ENCODE data around the gene LCN1. TPM values are rescaled to one million over a fixed set of nuclear protein-coding genes. Genes with fewer than 3 reads are reported as not detected.
A peak's percentile ranks its signal among the peaks of the same experiment; 100 is the strongest.

LCN1 gene
- total RNA-seq, 2 donors from 2014 or later: not detected

GRCh38 chr9:135476561-135477355 is 44.5 kb upstream of the LCN1 start:
- Histone ChIP-seq H3K27me3 (replicated peaks; ENCODE audit: insufficient read depth) (no peaks in the 10 kb centered on the region), H3K4me1 (ENCODE audit: control insufficient read depth in 1 of 2, low read depth in 2 of 2) (peaks cover 5 to 17% of the 10 kb centered on the region in 2 donors), H3K9me3 (no peaks in the 10 kb centered on the region), H3K36me3 (no peaks in the 10 kb centered on the region), H3K27ac (no peak overlapping the region), H3K4me3 (no peak overlapping the region)
- ATAC-seq (ENCODE audit: insufficient number of reproducible peaks, low FRiP score, low read depth): no peak
- DNase-seq (ENCODE audit: low spot score): no peak
- TF ChIP-seq CTCF (IDR thresholded peaks at IDR 0.05): no peak

GRCh38 chr9:135478191-135478590 is 43.0 kb upstream of the LCN1 start:
- H3K27ac ChIP-seq: no peak overlapping the region
- no peak for TF ChIP-seq CTCF (IDR thresholded peaks at IDR 0.05)
- no peaks in the 10 kb centered on the region for H3K36me3 ChIP-seq
- H3K27me3 ChIP-seq (replicated peaks; ENCODE audit: insufficient read depth): no peaks in the 10 kb centered on the region
- ATAC-seq (ENCODE audit: insufficient number of reproducible peaks, low FRiP score, low read depth): no peak
- no peak for DNase-seq (ENCODE audit: low spot score)
- H3K4me1 ChIP-seq (ENCODE audit: control insufficient read depth in 1 of 2, low read depth in 2 of 2): peaks cover 5 to 20% of the 10 kb centered on the region in 2 donors
- no peaks in the 10 kb centered on the region for H3K9me3 ChIP-seq
- no peak overlapping the region for H3K4me3 ChIP-seq

- peak overlapping the region in 1 of 2 donors; percentile 18 for H3K27ac ChIP-seq
- no peak for DNase-seq (ENCODE audit: low spot score)
- H3K9me3 ChIP-seq: no peaks in the 10 kb centered on the region
- no peak for TF ChIP-seq CTCF (IDR thresholded peaks at IDR 0.05)
- peaks cover under 1% of the 10 kb centered on the region for H3K36me3 ChIP-seq
- peak overlapping the region; percentile 91 for H3K4me3 ChIP-seq
- peaks cover 5 to 20% of the 10 kb centered on the region in 2 donors for H3K4me1 ChIP-seq (ENCODE audit: control insufficient read depth in 1 of 2, low read depth in 2 of 2)
- ATAC-seq (ENCODE audit: insufficient number of reproducible peaks, low FRiP score, low read depth): no peak
- no peaks in the 10 kb centered on the region for H3K27me3 ChIP-seq (replicated peaks; ENCODE audit: insufficient read depth)
Measured at GRCh38 chr9:135478829-135479468, 42.3 kb upstream of the LCN1 start.

- ATAC-seq (ENCODE audit: insufficient number of reproducible peaks, low FRiP score, low read depth): no peak
- Histone ChIP-seq H3K9me3 (no peaks in the 10 kb centered on the region), H3K36me3 (peaks cover 7% of the 10 kb centered on the region), H3K4me3 (peak within 1 kb of the TSS; percentile 95), H3K4me1 (ENCODE audit: control insufficient read depth in 1 of 2, low read depth in 2 of 2) (peaks cover 5 to 20% of the 10 kb centered on the region in 2 donors), H3K27me3 (replicated peaks; ENCODE audit: insufficient read depth) (no peaks in the 10 kb centered on the region), H3K27ac (peak within 1 kb of the TSS in 1 of 2 donors; percentile 21)
- no peak for TF ChIP-seq CTCF (IDR thresholded peaks at IDR 0.05)
- DNase-seq (ENCODE audit: low spot score): no peak
Measured at GRCh38 chr9:135479469-135480052, 41.7 kb upstream of the LCN1 start, which contains the start of gene PPP1R26. TSS of gene PPP1R26 (plus strand) at chr9:135479782. CDS start at chr9:135484511, 4,729 bp downstream.
